ENCODE data around the gene MRPL49.

DNA sequence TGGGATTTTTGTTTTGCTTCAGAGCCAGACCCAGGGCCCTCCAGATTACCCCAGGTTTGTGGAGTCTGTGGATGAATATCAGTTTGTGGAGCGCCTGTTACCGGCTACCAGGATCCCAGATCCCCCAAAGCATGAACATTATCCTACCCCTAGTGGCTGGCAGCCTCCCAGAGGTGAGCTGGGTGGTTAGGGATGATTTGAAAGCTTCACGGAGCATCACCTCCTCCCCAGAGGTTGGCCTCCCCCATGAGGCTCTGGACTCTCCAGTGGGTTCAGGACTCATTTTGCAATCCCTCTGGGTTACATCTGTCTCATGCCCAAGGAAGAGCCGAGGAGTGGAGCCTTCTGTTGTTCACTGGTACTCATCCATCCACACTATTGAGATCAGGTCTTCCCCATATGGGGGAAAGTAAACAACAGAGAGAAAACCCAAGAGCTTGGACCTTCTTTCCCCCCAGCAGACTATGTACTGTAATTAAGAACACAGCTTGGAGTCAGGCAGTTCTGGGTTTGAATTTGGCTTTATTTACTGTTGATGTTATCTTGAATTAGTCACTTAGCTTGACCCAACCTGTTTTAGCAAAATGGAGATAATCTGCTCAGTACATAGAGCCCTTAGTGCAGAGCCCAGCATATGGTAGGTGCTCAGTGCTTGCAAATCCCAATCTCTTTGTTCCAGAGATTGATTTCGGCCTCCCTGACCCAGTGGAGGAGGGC lies 2.5 kb downstream of the MRPL49 start:
- TF ChIP-seq RFX5 (IDR thresholded peaks at IDR 0.05; ENCODE audit: low read depth, low read length) (no peak), POLR2AphosphoS5 (IDR thresholded peaks at IDR 0.05; ENCODE audit: low read depth, low read length) (no peak), ZNF24 (IDR thresholded peaks at IDR 0.05) (no peak), CHD4 (IDR thresholded peaks at IDR 0.05; ENCODE audit: borderline replicate concordance, low read length) (no peak), ARNTL (CRISPR knock-in tag; IDR thresholded peaks at IDR 0.05) (no peak), ZNF484 (CRISPR knock-in tag; IDR thresholded peaks at IDR 0.05; ENCODE audit: borderline replicate concordance, low read depth) (no peak), BRD4 (CRISPR knock-in tag; IDR thresholded peaks at IDR 0.05) (no peak), KLF15 (CRISPR knock-in tag; IDR thresholded peaks at IDR 0.05; ENCODE audit: borderline replicate concordance) (no peak), PRPF4 (IDR thresholded peaks at IDR 0.05; ENCODE audit: low read depth, low read length, poor library complexity, severe bottlenecking) (no peak), NCOA2 (CRISPR knock-in tag; IDR thresholded peaks at IDR 0.05) (no peak)
- TF ChIP-seq, protein P1, sequence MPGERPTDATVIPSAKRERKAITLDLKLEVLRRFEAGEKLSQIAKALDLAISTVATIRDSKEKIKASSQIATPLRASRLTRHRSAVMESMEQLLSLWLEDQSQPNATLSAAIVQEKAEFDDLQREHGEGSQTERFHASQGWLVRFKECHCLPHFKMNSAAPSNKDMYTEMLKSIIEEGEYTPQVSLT (CRISPR knock-in tag; IDR thresholded peaks at IDR 0.05; ENCODE audit: borderline replicate concordance, low read depth), result no peak

All from HepG2 (cell line).